Suprapubic skin (tissue), 4 donors: Measurements from ENCODE around the gene HHAT. TPM values are rescaled to one million over a fixed set of nuclear protein-coding genes. Genes with fewer than 3 reads are reported as not detected.

Source experiments
- DNase-seq, 2 donors: peaks; one replicate each; pipeline ENCODE4 v3.0.0-alpha.2; 2019; ENCODE audit warnings: low spot score in 2 of 2
- H3K27ac ChIP-seq: fragments of 200-600 bp; sonication (generic); one replicate; pipeline ENCODE4 v1.5.1; 2019
- H3K27me3 ChIP-seq: fragments of 200-600 bp; sonication (generic); one replicate; pipeline ENCODE4 v1.5.1; 2019
- H3K36me3 ChIP-seq: fragments of 200-600 bp; sonication (generic); one replicate; pipeline ENCODE4 v1.5.1; 2019
- H3K4me1 ChIP-seq: fragments of 200-600 bp; sonication (generic); one replicate; pipeline ENCODE4 v1.5.1; 2019
- H3K4me3 ChIP-seq: fragments of 200-600 bp; sonication (generic); one replicate; pipeline ENCODE4 v1.5.1; 2019; ENCODE audit warnings: mild to moderate bottlenecking
- H3K9me3 ChIP-seq: fragments of 200-600 bp; sonication (generic); one replicate; pipeline ENCODE4 v1.5.1; 2019
- CTCF ChIP-seq, 2 donors: fragments of 200-600 bp in 1 of 2; fragments of 450-650 bp in 1 of 2; sonication (generic) in 1 of 2; IDR thresholded peaks; one replicate each; pipeline ENCODE4 v1.5.1; 2016 to 2019; ENCODE audit warnings: antibody characterized with exemption in 2 of 2, mild to moderate bottlenecking in 1 of 2, moderate library complexity in 1 of 2
- EP300 ChIP-seq: sonication (generic); formaldehyde crosslinking; IDR thresholded peaks from one replicate; pipeline ENCODE4 v1.6.1; 2017; ENCODE audit warnings: antibody characterized with exemption
- POLR2A ChIP-seq, 2 donors: fragments of 450-650 bp; IDR thresholded peaks; one replicate each; pipeline ENCODE4 v1.6.1; 2017; ENCODE audit warnings: antibody characterized with exemption in 2 of 2, mild to moderate bottlenecking in 2 of 2, moderate library complexity in 2 of 2
- POLR2AphosphoS5 ChIP-seq, 3 donors: sonication (generic); formaldehyde crosslinking; IDR thresholded peaks; one replicate each; pipeline ENCODE4 v1.6.1; 2017; ENCODE audit warnings: antibody characterized with exemption in 3 of 3
- WGBS: methylation state at CpG from one replicate; pipeline ENCODE4 v1.1.5; 2018; 5-methylcytosine and 5-hydroxymethylcytosine counted together
- total RNA-seq, 4 donors: library from RNA; depleted of rRNA; stranded (reverse); fragments of >200 nt; gene quantifications; one replicate each; pipeline ENCODE4 v1.1.0, GENCODE V29; 2016

The HHAT gene
- total RNA-seq, 4 donors from 2014 or later = 4.1 to 20.0 (median 9.3) TPM

- H3K27ac ChIP-seq = no peak overlapping the region
- 70% methylated on average over 5 of the region's 5 CpGs for WGBS
- DNase-seq = no peak
- TF ChIP-seq POLR2A (IDR thresholded peaks at IDR 0.05) (no peak), EP300 (no peak)
- H3K27me3 ChIP-seq = no peaks in the 10 kb centered on the region
- H3K36me3 ChIP-seq = no peaks in the 10 kb centered on the region
- no peaks in the 10 kb centered on the region for H3K9me3 ChIP-seq
- H3K4me1 ChIP-seq = peaks cover 9% of the 10 kb centered on the region
- H3K4me3 ChIP-seq = no peak overlapping the region
These were observed 271.9 kb downstream of the HHAT start for GRCh38 chr1:210600421-210601159.

- DNase-seq = no peak
- no peaks in the 10 kb centered on the region for H3K9me3 ChIP-seq
- no peak overlapping the region for H3K4me3 ChIP-seq
- peaks cover 2% of the 10 kb centered on the region for H3K4me1 ChIP-seq
- no peak for TF ChIP-seq CTCF (IDR thresholded peaks at IDR 0.05)
- TF ChIP-seq POLR2AphosphoS5 (IDR thresholded peaks at IDR 0.05) = no peak
- TF ChIP-seq POLR2A (IDR thresholded peaks at IDR 0.05) = no peak
- H3K27me3 ChIP-seq = no peaks in the 10 kb centered on the region
- 90% methylated on average over 4 of the region's 4 CpGs for WGBS
- no peaks in the 10 kb centered on the region for H3K36me3 ChIP-seq
- no peak overlapping the region for H3K27ac ChIP-seq
These were observed 274.4 kb downstream of the HHAT start for GRCh38 chr1:210603123-210603522.

- 45% methylated on average over 2 of the region's 2 CpGs for WGBS
- H3K27ac ChIP-seq = no peak overlapping the region
- no peaks in the 10 kb centered on the region for H3K4me1 ChIP-seq
- H3K27me3 ChIP-seq = no peaks in the 10 kb centered on the region
- TF ChIP-seq EP300 (no peak), CTCF (IDR thresholded peaks at IDR 0.05) (no peak), POLR2AphosphoS5 (IDR thresholded peaks at IDR 0.05) (no peak), POLR2A (IDR thresholded peaks at IDR 0.05) (no peak)
- no peak overlapping the region for H3K4me3 ChIP-seq
- H3K36me3 ChIP-seq = no peaks in the 10 kb centered on the region
- H3K9me3 ChIP-seq = no peaks in the 10 kb centered on the region
- no peak for DNase-seq
These were observed 276.4 kb downstream of the HHAT start for GRCh38 chr1:210605099-210605498.

GRCh38 chr1:210607361-210607760 lies 278.7 kb downstream of the HHAT start:
- WGBS = 78% methylated on average over 3 of the region's 3 CpGs
- H3K27me3 ChIP-seq = no peaks in the 10 kb centered on the region

GRCh38 chr1:210608767-210609166 lies 280.1 kb downstream of the HHAT start:
- Histone ChIP-seq H3K27ac (no peak overlapping the region), H3K4me1 (no peaks in the 10 kb centered on the region), H3K27me3 (no peaks in the 10 kb centered on the region), H3K36me3 (no peaks in the 10 kb centered on the region), H3K9me3 (no peaks in the 10 kb centered on the region), H3K4me3 (no peak overlapping the region)
- no peak for DNase-seq
- TF ChIP-seq POLR2AphosphoS5 (IDR thresholded peaks at IDR 0.05) (no peak), POLR2A (IDR thresholded peaks at IDR 0.05) (no peak), EP300 (no peak), CTCF (IDR thresholded peaks at IDR 0.05) (no peak)
- 77% methylated on average over 5 of the region's 5 CpGs for WGBS

More at GRCh38 chr1:210607361-210607760, 278.7 kb downstream of the HHAT start:
- no peaks in the 10 kb centered on the region for H3K9me3 ChIP-seq
- H3K4me1 ChIP-seq = no peaks in the 10 kb centered on the region
- H3K36me3 ChIP-seq = no peaks in the 10 kb centered on the region
- DNase-seq = no peak
- TF ChIP-seq CTCF (IDR thresholded peaks at IDR 0.05) (no peak), EP300 (no peak), POLR2A (IDR thresholded peaks at IDR 0.05) (no peak), POLR2AphosphoS5 (IDR thresholded peaks at IDR 0.05) (no peak)
- H3K27ac ChIP-seq = no peak overlapping the region
- no peak overlapping the region for H3K4me3 ChIP-seq

GRCh38 chr1:210616356-210616755 lies 287.7 kb downstream of the HHAT start:
- WGBS = 85% methylated on average over 4 of the region's 4 CpGs
- H3K4me3 ChIP-seq = no peak overlapping the region
- no peaks in the 10 kb centered on the region for H3K9me3 ChIP-seq
- no peak for DNase-seq
- no peaks in the 10 kb centered on the region for H3K27me3 ChIP-seq
- TF ChIP-seq CTCF (IDR thresholded peaks at IDR 0.05) (no peak), POLR2A (IDR thresholded peaks at IDR 0.05) (no peak), EP300 (no peak)
- H3K4me1 ChIP-seq = no peaks in the 10 kb centered on the region
- no peak overlapping the region for H3K27ac ChIP-seq
- no peaks in the 10 kb centered on the region for H3K36me3 ChIP-seq
